Glutamatergic neuron (in vitro differentiated cells): ENCODE results near the gene ANO2. TPM values are rescaled to one million over a fixed set of nuclear protein-coding genes. Genes with fewer than 3 reads are reported as not detected.

Experiments
- DNase-seq: peaks from one replicate; pipeline ENCODE4 v3.0.0; 2022
- H3K27ac Mint-ChIP-seq: one replicate; pipeline ENCODE4 v1.8.0; 2020; ENCODE audit warnings: mild to moderate bottlenecking, mixed read lengths, inconsistent platforms; ENCODE audit not compliant: unreplicated experiment
- H3K27me3 Mint-ChIP-seq: one replicate; pipeline ENCODE4 v1.8.0; 2020; ENCODE audit warnings: mild to moderate bottlenecking, moderate library complexity, mixed read lengths, inconsistent platforms; ENCODE audit not compliant: unreplicated experiment
- H3K36me3 Mint-ChIP-seq: one replicate; pipeline ENCODE4 v1.8.0; 2020; ENCODE audit warnings: mild to moderate bottlenecking, mixed read lengths, inconsistent platforms; ENCODE audit not compliant: unreplicated experiment
- H3K4me1 Mint-ChIP-seq: one replicate; pipeline ENCODE4 v1.8.0; 2020; ENCODE audit warnings: mild to moderate bottlenecking, low read depth, mixed read lengths, inconsistent platforms; ENCODE audit not compliant: unreplicated experiment
- H3K4me3 Mint-ChIP-seq: one replicate; pipeline ENCODE4 v1.8.0; 2020; ENCODE audit warnings: mild to moderate bottlenecking, mixed read lengths, inconsistent platforms; ENCODE audit not compliant: unreplicated experiment
- H3K9me3 Mint-ChIP-seq: one replicate; pipeline ENCODE4 v1.8.0; 2020; ENCODE audit warnings: mild to moderate bottlenecking, moderate library complexity, mixed read lengths, inconsistent platforms; ENCODE audit not compliant: unreplicated experiment
- total RNA-seq: library from RNA; stranded (reverse); fragmentation: NEBNext Ultra II Directional; extraction: Animal tissue kit (Norgen Biotek cat#: 25700); gene quantifications from one replicate; pipeline ENCODE4 v1.2.1, GENCODE V29; 2021; ENCODE audit not compliant: unreplicated experiment
- TF ChIP-seq, protein P1 (sequence below): fragments of 200-600 bp; sonication (generic); IDR thresholded peaks from one replicate; pipeline ENCODE4 v1.5.0; 2021; ENCODE audit not compliant: partially characterized antibody, unreplicated experiment

Gene ANO2
- total RNA-seq, 1 donor from 2014 or later: not detected

DNA sequence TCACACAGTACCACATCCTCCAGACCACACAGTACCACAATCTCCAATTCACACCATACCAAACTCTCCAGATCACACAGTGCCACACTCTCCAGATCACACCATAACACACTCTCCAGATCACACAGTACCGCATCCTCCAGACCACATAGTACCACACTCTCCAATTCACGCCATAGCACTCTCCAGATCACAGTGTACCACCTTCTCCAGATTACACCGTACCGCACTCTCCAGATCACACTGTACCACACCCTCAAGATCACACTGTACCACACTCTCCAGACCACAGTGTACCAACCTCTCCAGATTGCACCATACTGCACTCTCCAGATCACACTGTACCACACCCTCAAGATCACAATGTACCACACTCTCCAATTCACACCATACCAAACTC, 328.2 kb downstream of the ANO2 start:
- TF ChIP-seq, protein P1, sequence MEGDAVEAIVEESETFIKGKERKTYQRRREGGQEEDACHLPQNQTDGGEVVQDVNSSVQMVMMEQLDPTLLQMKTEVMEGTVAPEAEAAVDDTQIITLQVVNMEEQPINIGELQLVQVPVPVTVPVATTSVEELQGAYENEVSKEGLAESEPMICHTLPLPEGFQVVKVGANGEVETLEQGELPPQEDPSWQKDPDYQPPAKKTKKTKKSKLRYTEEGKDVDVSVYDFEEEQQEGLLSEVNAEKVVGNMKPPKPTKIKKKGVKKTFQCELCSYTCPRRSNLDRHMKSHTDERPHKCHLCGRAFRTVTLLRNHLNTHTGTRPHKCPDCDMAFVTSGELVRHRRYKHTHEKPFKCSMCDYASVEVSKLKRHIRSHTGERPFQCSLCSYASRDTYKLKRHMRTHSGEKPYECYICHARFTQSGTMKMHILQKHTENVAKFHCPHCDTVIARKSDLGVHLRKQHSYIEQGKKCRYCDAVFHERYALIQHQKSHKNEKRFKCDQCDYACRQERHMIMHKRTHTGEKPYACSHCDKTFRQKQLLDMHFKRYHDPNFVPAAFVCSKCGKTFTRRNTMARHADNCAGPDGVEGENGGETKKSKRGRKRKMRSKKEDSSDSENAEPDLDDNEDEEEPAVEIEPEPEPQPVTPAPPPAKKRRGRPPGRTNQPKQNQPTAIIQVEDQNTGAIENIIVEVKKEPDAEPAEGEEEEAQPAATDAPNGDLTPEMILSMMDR: no peak
- H3K4me3 Mint-ChIP-seq: no peak overlapping the region
- no peak for DNase-seq
- peaks cover 6% of the 10 kb centered on the region for H3K36me3 Mint-ChIP-seq
- peaks cover 2% of the 10 kb centered on the region for H3K9me3 Mint-ChIP-seq
- no peak overlapping the region for H3K27ac Mint-ChIP-seq
- H3K27me3 Mint-ChIP-seq: peaks cover 12% of the 10 kb centered on the region
- H3K4me1 Mint-ChIP-seq: peaks cover 11% of the 10 kb centered on the region

DNA sequence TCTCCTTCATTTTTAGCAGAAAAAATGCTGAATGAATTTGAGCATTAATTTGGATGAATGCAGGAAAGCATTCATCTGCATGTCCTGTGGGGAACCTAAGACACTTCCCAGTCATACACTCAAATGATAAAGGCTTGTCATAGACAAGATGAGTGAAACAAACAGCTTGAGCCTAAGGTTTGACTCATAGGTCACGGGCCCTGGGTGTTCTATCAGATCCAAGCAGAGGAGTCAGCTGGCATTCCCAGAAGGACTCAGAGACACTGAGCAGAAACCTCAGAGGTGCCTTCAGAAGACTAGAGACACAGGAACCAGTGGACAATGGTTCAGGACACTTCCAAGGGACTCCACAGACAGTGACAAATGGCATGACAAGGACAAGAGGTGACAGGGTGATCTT, 329.3 kb downstream of the ANO2 start:
- no peak overlapping the region for H3K27ac Mint-ChIP-seq
- peaks cover 2% of the 10 kb centered on the region for H3K4me1 Mint-ChIP-seq
- no peak overlapping the region for H3K4me3 Mint-ChIP-seq
- H3K36me3 Mint-ChIP-seq: peaks cover 6% of the 10 kb centered on the region
- no peak for DNase-seq
- peaks cover 10% of the 10 kb centered on the region for H3K27me3 Mint-ChIP-seq
- TF ChIP-seq, protein P1: no peak
- H3K9me3 Mint-ChIP-seq: no peaks in the 10 kb centered on the region

DNA sequence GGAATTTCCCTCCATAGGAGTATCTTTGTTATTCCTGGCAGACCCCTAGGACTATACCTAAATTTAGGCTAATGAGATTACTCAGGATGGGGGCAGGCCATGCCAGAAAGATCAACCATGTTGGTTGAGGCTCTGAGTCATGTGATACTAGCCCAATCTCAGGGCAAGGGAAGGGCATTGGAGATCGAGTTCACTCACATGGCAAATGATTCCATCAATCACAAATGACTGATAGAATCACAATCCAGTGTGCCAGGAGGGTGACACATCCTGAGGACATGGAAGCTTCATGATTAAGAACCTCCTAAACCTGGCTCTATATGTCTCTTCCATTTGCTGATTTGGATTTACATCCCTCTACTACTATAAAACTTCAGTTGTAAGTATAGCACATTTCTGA, 330.8 kb downstream of the ANO2 start:
- DNase-seq: no peak
- TF ChIP-seq, protein P1: no peak
- no peaks in the 10 kb centered on the region for H3K4me1 Mint-ChIP-seq

DNA sequence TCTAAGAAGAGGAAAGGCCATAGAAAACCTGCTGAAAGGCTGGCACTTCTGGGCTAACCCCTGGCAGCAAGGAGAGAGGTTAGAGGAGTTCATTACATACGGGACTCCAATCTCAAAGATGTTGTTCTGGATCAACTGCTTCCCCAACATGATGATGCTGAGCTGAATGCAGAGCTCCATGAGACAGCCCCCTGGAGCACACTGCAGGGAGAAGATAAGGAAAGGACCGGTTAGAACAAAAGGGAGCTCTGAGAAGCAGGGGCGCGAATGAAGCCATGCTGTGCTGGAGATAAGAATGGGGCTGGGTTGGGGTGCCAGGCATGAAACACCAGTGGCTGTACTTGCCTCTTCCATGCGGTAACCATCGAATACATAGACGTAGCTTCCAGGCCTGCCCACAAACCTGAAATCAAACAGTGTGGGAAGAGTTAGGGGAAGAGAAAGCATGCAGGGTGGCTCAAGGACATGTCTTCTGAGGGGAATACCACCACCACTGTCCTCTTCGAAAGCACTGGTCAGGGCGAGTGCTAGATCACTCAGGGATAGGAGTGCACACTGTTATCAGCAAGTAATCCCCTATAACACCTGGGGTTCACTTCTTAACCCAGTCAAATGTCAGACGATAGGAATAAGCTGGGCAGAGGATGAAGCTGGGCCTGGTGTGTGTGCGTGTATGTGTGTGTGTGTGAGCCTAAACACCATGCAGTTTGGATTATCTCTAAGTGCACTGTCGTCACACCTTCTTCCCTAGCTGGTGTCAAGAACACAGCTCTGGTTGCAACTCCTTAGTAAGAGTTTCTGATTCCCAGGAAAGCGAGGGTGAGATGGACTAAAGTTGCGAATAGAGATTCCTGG, 332.3 kb downstream of the ANO2 start:
- Mint-ChIP-seq H3K9me3 (no peaks in the 10 kb centered on the region), H3K4me1 (no peaks in the 10 kb centered on the region), H3K27ac (no peak overlapping the region), H3K36me3 (peaks cover 6% of the 10 kb centered on the region), H3K4me3 (no peak overlapping the region), H3K27me3 (peaks cover 7% of the 10 kb centered on the region)
- TF ChIP-seq, protein P1: no peak
- DNase-seq: no peak

More for the DNA sequence above, 330.8 kb downstream of the ANO2 start:
- H3K36me3 Mint-ChIP-seq: peaks cover 6% of the 10 kb centered on the region
- no peak overlapping the region for H3K27ac Mint-ChIP-seq
- no peak overlapping the region for H3K4me3 Mint-ChIP-seq
- H3K9me3 Mint-ChIP-seq: no peaks in the 10 kb centered on the region
- H3K27me3 Mint-ChIP-seq: peaks cover 7% of the 10 kb centered on the region

DNA sequence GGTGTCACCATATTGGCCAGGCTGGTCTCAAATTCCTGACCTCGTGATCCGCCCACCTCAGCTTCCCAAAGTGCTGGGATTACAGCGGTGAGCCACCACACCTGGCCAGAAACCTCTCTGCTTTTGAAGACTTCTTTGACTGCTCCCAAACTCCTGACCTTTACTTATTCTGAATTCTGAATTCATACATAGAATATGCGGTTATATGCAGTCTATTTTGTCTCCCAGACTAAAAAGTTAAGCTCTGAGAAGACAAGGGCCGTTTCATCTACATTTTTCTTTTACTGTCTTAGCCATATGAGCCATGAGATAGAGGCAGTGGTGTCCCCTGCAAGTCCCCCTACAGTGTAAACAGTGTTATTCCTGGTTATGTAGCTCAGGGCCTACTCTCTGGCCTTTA, 333.9 kb downstream of the ANO2 start:
- no peaks in the 10 kb centered on the region for H3K9me3 Mint-ChIP-seq
- TF ChIP-seq, protein P1: no peak
- no peak overlapping the region for H3K4me3 Mint-ChIP-seq
- H3K27me3 Mint-ChIP-seq: peaks cover 7% of the 10 kb centered on the region
- DNase-seq: no peak
- H3K36me3 Mint-ChIP-seq: peaks cover 6% of the 10 kb centered on the region
- no peak overlapping the region for H3K27ac Mint-ChIP-seq
- H3K4me1 Mint-ChIP-seq: peaks cover 3% of the 10 kb centered on the region
